Parathyroid adenoma (tissue), 2 donors: Measurements from ENCODE around the gene CER1.

ENCODE experiments used
- H2AFZ ChIP-seq: fragments of 300-600 bp; sonication (generic); one replicate; pipeline ENCODE4 v1.7.0; 2017; ENCODE audit warnings: antibody characterized with exemption, mild to moderate bottlenecking
- H3K27ac ChIP-seq: fragments of 300-600 bp; sonication (generic); one replicate; pipeline ENCODE4 v1.7.0; 2017
- H3K27me3 ChIP-seq: fragments of 300-600 bp; sonication (generic); one replicate; pipeline ENCODE4 v1.7.0; 2017; ENCODE audit warnings: low read length; ENCODE audit not compliant: control insufficient read depth, insufficient read depth
- H3K36me3 ChIP-seq: fragments of 300-600 bp; sonication (generic); one replicate; pipeline ENCODE4 v1.7.0; 2017; ENCODE audit warnings: low read length; ENCODE audit not compliant: control insufficient read depth, insufficient read depth
- H3K4me1 ChIP-seq: fragments of 300-600 bp; sonication (generic); one replicate; pipeline ENCODE4 v1.7.0; 2017; ENCODE audit warnings: control low read depth
- H3K4me2 ChIP-seq: fragments of 300-600 bp; sonication (generic); one replicate; pipeline ENCODE4 v1.7.0; 2017; ENCODE audit warnings: low read length
- H3K4me3 ChIP-seq: fragments of 300-600 bp; sonication (generic); one replicate; pipeline ENCODE4 v1.7.0; 2017; ENCODE audit warnings: low read depth, low read length
- H3K79me2 ChIP-seq: fragments of 300-600 bp; sonication (generic); one replicate; pipeline ENCODE4 v1.7.0; 2017; ENCODE audit warnings: control low read depth
- H3K9ac ChIP-seq: fragments of 300-600 bp; sonication (generic); one replicate; pipeline ENCODE4 v1.7.0; 2017; ENCODE audit warnings: mild to moderate bottlenecking
- H3K9me3 ChIP-seq: fragments of 300-600 bp; sonication (generic); one replicate; pipeline ENCODE4 v1.7.0; 2017; ENCODE audit warnings: low read length; ENCODE audit not compliant: control insufficient read depth
- CTCF ChIP-seq: fragments of 300-600 bp; sonication (generic); IDR thresholded peaks from one replicate; pipeline ENCODE4 v1.7.0; 2017; ENCODE audit warnings: antibody characterized with exemption, mild to moderate bottlenecking
- donor health status: primary hyperparathyroidism.

CER1 gene

GRCh38 chr9:14674630-14675029, 47.9 kb downstream of the CER1 start:
- Histone ChIP-seq H3K4me2 (no peak overlapping the region), H3K4me3 (no peak overlapping the region), H3K79me2 (no peaks in the 10 kb centered on the region), H3K36me3 (no peaks in the 10 kb centered on the region), H2AFZ (no peak overlapping the region), H3K27ac (no peak overlapping the region), H3K9ac (no peak overlapping the region), H3K9me3 (no peaks in the 10 kb centered on the region), H3K27me3 (no peaks in the 10 kb centered on the region), H3K4me1 (no peaks in the 10 kb centered on the region)
- no peak for TF ChIP-seq CTCF

- Histone ChIP-seq H3K79me2 (no peaks in the 10 kb centered on the region), H3K36me3 (no peaks in the 10 kb centered on the region), H2AFZ (no peak overlapping the region), H3K4me2 (no peak overlapping the region), H3K4me3 (no peak overlapping the region), H3K4me1 (no peaks in the 10 kb centered on the region), H3K27me3 (no peaks in the 10 kb centered on the region), H3K9ac (no peak overlapping the region), H3K9me3 (no peaks in the 10 kb centered on the region), H3K27ac (no peak overlapping the region)
- TF ChIP-seq CTCF: no peak
Measured at GRCh38 chr9:14671377-14671776, 51.2 kb downstream of the CER1 start.

GRCh38 chr9:14670718-14671117, 51.8 kb downstream of the CER1 start:
- H3K36me3 ChIP-seq: no peaks in the 10 kb centered on the region
- no peak overlapping the region for H3K27ac ChIP-seq
- H3K79me2 ChIP-seq: no peaks in the 10 kb centered on the region
- no peak overlapping the region for H2AFZ ChIP-seq
- H3K9ac ChIP-seq: no peak overlapping the region
- no peak overlapping the region for H3K4me3 ChIP-seq
- no peaks in the 10 kb centered on the region for H3K27me3 ChIP-seq
- H3K4me1 ChIP-seq: no peaks in the 10 kb centered on the region
- no peak for TF ChIP-seq CTCF
- H3K9me3 ChIP-seq: no peaks in the 10 kb centered on the region
- no peak overlapping the region for H3K4me2 ChIP-seq
